DND-41 (cell line): ENCODE results near the gene EPHB1.

Experiments used
- EZH2 ChIP-seq: IDR thresholded peaks from 3 replicates; pipeline ENCODE4 v1.6.1; 2012; ENCODE audit warnings: borderline replicate concordance, low read depth, mild to moderate bottlenecking, moderate library complexity, low read length, inconsistent platforms; ENCODE audit not compliant: severe bottlenecking
- TF ChIP-seq, protein P1 (sequence below): IDR thresholded peaks from 2 replicates; pipeline ENCODE4 v1.5.1; 2012; ENCODE audit warnings: borderline replicate concordance, low read length, moderate library complexity, mild to moderate bottlenecking; ENCODE audit not compliant: poor library complexity, severe bottlenecking; ENCODE audit errors: extremely low read depth

- TF ChIP-seq, protein P1, sequence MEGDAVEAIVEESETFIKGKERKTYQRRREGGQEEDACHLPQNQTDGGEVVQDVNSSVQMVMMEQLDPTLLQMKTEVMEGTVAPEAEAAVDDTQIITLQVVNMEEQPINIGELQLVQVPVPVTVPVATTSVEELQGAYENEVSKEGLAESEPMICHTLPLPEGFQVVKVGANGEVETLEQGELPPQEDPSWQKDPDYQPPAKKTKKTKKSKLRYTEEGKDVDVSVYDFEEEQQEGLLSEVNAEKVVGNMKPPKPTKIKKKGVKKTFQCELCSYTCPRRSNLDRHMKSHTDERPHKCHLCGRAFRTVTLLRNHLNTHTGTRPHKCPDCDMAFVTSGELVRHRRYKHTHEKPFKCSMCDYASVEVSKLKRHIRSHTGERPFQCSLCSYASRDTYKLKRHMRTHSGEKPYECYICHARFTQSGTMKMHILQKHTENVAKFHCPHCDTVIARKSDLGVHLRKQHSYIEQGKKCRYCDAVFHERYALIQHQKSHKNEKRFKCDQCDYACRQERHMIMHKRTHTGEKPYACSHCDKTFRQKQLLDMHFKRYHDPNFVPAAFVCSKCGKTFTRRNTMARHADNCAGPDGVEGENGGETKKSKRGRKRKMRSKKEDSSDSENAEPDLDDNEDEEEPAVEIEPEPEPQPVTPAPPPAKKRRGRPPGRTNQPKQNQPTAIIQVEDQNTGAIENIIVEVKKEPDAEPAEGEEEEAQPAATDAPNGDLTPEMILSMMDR, result no peak
- no peak for TF ChIP-seq EZH2
Measured at GRCh38 chr3:135038186-135038585, 243.1 kb downstream of the EPHB1 start.
